Measurements from ENCODE around the gene TRERF1. TPM values are rescaled to one million over a fixed set of nuclear protein-coding genes. Genes with fewer than 3 reads are reported as not detected.

Gene TRERF1
- total and polyA plus RNA-seq, 2 experiments from 2014 or later = 3.2 to 5.1 TPM

DNA sequence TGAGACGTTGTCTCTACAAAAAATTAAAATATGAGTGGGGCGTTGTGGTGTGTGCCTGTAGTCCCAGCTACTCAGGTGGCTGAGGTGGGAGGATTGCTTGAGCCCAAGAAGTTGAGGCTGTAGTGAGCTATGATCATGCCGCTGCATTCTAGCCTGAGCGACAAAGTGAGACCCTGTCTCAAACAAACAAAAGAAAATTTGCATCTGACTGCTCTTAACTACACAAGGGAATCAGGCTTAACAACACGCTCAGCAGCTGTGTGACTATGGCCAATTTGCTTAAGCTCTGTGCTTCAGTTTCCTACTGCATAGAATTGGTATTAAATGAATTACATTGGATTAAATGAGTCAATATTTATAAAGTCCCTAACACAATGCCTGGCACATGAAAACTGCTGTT, 209.8 kb downstream of the TRERF1 start:
- Histone ChIP-seq H3K79me2 (no peaks in the 10 kb centered on the region), H3K27ac (no peak overlapping the region), H3K9me2 (replicated peaks; ENCODE audit: insufficient read depth) (no peaks in the 10 kb centered on the region), H3K9me3 (ENCODE audit: low read depth) (no peaks in the 10 kb centered on the region), H3K4me3 (no peak overlapping the region), H3K36me3 (replicated peaks; ENCODE audit: insufficient read depth, low read depth) (no peaks in the 10 kb centered on the region), H3K27me3 (no peaks in the 10 kb centered on the region), H3K4me1 (ENCODE audit: insufficient read depth) (peaks cover 6% of the 10 kb centered on the region), H3K4me2 (no peak overlapping the region), H4K20me1 (ENCODE audit: insufficient read depth, poor library complexity, severe bottlenecking) (no peaks in the 10 kb centered on the region), H2AFZ (no peak overlapping the region)
- TF ChIP-seq EZH2phosphoT487 (IDR thresholded peaks at IDR 0.05; ENCODE audit: low read depth, severe bottlenecking, unreplicated experiment) (no peak), EZH2 (IDR thresholded peaks at IDR 0.05; ENCODE audit: borderline replicate concordance) (no peak)
- TF ChIP-seq, protein P1, sequence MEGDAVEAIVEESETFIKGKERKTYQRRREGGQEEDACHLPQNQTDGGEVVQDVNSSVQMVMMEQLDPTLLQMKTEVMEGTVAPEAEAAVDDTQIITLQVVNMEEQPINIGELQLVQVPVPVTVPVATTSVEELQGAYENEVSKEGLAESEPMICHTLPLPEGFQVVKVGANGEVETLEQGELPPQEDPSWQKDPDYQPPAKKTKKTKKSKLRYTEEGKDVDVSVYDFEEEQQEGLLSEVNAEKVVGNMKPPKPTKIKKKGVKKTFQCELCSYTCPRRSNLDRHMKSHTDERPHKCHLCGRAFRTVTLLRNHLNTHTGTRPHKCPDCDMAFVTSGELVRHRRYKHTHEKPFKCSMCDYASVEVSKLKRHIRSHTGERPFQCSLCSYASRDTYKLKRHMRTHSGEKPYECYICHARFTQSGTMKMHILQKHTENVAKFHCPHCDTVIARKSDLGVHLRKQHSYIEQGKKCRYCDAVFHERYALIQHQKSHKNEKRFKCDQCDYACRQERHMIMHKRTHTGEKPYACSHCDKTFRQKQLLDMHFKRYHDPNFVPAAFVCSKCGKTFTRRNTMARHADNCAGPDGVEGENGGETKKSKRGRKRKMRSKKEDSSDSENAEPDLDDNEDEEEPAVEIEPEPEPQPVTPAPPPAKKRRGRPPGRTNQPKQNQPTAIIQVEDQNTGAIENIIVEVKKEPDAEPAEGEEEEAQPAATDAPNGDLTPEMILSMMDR (IDR thresholded peaks at IDR 0.05; ENCODE audit: poor library complexity) = no peak
- 76% methylated on average over 5 of the region's 5 CpGs for WGBS (ENCODE audit: low lambda C conversion rate, missing lambda C conversion rate)
- no peak for DNase-seq (ENCODE audit: low spot score)

DNA sequence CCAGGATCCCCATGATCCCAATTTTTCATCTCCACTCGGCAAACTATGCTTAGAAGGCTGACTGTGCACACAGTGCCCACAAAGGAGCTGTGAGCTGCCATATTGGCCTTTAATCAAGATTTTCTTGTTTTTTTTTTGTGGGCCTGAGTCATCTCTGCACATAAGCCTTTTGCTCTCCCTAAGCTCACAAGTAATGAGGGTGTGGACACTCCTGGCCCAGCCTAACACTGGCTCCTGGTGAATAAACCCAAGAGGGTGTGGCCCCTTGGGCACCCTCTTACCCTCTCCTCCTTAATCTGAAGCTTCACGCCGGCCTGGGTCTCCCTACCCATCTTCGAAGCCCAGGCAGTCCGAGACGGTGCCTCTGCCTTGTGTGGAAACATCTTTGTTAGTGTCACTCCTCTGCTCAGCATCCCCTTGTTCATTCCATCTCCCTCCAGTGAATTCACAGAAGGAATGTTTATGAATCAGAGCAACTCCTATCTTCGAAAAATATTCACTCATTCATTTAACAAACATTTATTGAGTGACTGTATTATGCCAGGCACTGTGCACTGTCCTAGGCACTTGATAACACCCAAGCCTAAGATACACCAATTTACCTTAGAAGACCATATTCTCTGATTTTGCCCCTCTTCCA, 211.9 kb downstream of the TRERF1 start:
- no peak overlapping the region for H3K4me3 ChIP-seq
- no peak overlapping the region for H3K27ac ChIP-seq
- DNase-seq (ENCODE audit: low spot score) = no peak
- H4K20me1 ChIP-seq (ENCODE audit: insufficient read depth, poor library complexity, severe bottlenecking) = no peaks in the 10 kb centered on the region
- H3K79me2 ChIP-seq = no peaks in the 10 kb centered on the region
- H3K4me1 ChIP-seq (ENCODE audit: insufficient read depth) = peaks cover 6% of the 10 kb centered on the region
- no peak overlapping the region for H2AFZ ChIP-seq
- H3K36me3 ChIP-seq (replicated peaks; ENCODE audit: insufficient read depth, low read depth) = no peaks in the 10 kb centered on the region
- no peaks in the 10 kb centered on the region for H3K9me3 ChIP-seq (ENCODE audit: low read depth)
- 91% methylated on average over 7 of the region's 7 CpGs for WGBS (ENCODE audit: low lambda C conversion rate, missing lambda C conversion rate)
- H3K4me2 ChIP-seq = no peak overlapping the region
- no peak for TF ChIP-seq EZH2 (IDR thresholded peaks at IDR 0.05; ENCODE audit: borderline replicate concordance)
- TF ChIP-seq, protein P1 (IDR thresholded peaks at IDR 0.05; ENCODE audit: poor library complexity) = no peak
- no peak for TF ChIP-seq EZH2phosphoT487 (IDR thresholded peaks at IDR 0.05; ENCODE audit: low read depth, severe bottlenecking, unreplicated experiment)
- H3K27me3 ChIP-seq = no peaks in the 10 kb centered on the region
- H3K9me2 ChIP-seq (replicated peaks; ENCODE audit: insufficient read depth) = no peaks in the 10 kb centered on the region

DNA sequence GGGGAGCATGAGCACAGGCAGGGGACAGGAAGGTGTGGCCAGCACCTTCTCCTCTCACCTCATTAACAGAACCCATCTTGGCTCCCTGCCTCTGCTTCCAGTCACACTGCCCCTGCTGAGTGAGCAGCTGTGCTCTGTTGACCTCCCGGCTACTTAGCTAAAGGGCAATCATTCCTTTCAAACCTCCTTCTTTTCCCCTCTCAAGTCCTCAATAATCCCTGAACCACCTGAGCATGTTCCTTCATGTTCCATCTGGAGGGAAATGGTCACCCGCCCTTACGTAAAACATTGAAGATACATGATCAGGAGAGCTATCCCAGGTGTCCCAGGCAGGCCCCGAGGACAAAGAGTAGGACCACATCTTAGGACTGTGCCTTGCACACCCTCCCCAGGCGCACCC, 212.4 kb downstream of the TRERF1 start:
- DNase-seq (ENCODE audit: low spot score) = no peak
- H3K79me2 ChIP-seq = no peaks in the 10 kb centered on the region
- TF ChIP-seq EZH2 (IDR thresholded peaks at IDR 0.05; ENCODE audit: borderline replicate concordance) = no peak
- TF ChIP-seq, protein P1 (IDR thresholded peaks at IDR 0.05; ENCODE audit: poor library complexity) = no peak
- TF ChIP-seq EZH2phosphoT487 (IDR thresholded peaks at IDR 0.05; ENCODE audit: low read depth, severe bottlenecking, unreplicated experiment) = no peak
- no peak overlapping the region for H3K4me2 ChIP-seq
- no peaks in the 10 kb centered on the region for H3K27me3 ChIP-seq
- no peak overlapping the region for H3K27ac ChIP-seq
- no peaks in the 10 kb centered on the region for H3K36me3 ChIP-seq (replicated peaks; ENCODE audit: insufficient read depth, low read depth)
- 84% methylated on average over 5 of the region's 5 CpGs for WGBS (ENCODE audit: low lambda C conversion rate, missing lambda C conversion rate)
- no peak overlapping the region for H3K4me3 ChIP-seq
- peaks cover 6% of the 10 kb centered on the region for H3K4me1 ChIP-seq (ENCODE audit: insufficient read depth)
- no peaks in the 10 kb centered on the region for H4K20me1 ChIP-seq (ENCODE audit: insufficient read depth, poor library complexity, severe bottlenecking)
- H3K9me2 ChIP-seq (replicated peaks; ENCODE audit: insufficient read depth) = no peaks in the 10 kb centered on the region
- H3K9me3 ChIP-seq (ENCODE audit: low read depth) = no peaks in the 10 kb centered on the region
- no peak overlapping the region for H2AFZ ChIP-seq
